ENCODE results near the gene NECAP2.
"Not testable (repeated sequence)": the region's sequence is repeated elsewhere in the genome, so short reads cannot be mapped to it uniquely, and the experiment has no call there.

DNA sequence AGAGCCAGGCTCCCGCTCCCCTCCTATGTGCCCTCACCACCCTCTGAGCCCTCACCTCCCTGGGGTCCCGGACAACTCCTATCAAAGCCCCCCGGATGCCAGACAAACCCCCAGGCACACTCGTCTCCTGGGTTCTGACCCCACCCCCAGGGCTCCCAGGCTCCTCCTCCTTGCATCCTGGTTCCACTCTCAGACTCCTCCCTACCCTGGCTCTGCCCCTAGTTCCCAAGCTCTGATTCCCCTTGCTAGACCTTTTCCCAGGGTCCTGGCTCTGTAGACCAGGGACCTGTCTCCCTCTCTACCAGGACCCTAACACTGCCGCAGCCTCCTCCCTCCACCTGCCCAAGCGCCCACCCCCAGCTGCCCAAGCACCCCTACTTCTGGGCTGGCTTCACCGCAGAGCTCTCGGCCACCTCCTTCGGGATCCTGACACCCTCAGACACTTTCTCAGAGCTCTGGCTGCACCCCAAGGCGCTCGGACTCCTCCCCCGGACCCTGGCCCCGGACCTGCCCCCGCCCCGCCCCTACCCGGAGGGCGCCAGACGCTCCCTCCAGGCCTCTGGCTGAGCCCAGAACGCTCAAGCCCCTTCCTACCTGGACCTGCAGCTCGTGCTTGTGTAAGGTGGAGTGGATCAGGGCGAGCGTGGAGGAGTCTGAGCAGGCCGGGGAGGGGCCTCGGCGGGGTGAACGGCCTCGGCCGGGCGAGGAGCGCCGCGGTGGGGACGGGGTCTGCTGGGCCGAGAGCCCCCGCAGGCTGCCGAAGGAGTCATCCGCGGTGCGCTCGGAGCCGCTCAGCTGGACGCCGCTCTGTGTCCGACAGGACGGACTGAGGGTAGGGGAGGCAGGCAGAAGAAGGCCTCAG, 43.3 kb downstream of the NECAP2 start:
- TF ChIP-seq POLR2A (IDR thresholded peaks at IDR 0.05) = not testable (repeated sequence)
- TF ChIP-seq, protein P1, sequence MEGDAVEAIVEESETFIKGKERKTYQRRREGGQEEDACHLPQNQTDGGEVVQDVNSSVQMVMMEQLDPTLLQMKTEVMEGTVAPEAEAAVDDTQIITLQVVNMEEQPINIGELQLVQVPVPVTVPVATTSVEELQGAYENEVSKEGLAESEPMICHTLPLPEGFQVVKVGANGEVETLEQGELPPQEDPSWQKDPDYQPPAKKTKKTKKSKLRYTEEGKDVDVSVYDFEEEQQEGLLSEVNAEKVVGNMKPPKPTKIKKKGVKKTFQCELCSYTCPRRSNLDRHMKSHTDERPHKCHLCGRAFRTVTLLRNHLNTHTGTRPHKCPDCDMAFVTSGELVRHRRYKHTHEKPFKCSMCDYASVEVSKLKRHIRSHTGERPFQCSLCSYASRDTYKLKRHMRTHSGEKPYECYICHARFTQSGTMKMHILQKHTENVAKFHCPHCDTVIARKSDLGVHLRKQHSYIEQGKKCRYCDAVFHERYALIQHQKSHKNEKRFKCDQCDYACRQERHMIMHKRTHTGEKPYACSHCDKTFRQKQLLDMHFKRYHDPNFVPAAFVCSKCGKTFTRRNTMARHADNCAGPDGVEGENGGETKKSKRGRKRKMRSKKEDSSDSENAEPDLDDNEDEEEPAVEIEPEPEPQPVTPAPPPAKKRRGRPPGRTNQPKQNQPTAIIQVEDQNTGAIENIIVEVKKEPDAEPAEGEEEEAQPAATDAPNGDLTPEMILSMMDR (IDR thresholded peaks at IDR 0.05) = not testable (repeated sequence)
